ENCODE data around the gene PPP4R3A.

DNA sequence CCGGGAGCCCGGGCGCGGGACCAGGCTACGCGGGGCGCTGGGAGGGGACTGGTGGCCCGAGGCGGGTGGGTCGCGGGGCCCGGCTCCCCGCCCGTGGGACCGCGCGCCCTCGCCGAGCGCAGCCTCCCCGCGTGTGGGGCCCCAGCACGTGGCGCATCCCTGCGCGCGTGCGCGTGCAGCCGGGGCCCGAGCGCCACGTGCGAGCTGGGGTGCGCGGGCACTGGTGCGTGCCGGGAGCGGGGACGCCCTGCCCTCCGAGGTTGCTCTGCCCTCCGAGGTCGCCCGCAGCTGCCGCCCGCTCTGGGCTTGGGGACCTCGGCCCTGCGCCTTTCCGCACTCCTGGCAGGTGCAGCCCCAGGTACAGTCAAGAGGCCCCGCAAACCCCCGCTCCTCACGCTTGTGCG lies 92.1 kb downstream of the PPP4R3A start:
- TF ChIP-seq CTCF (IDR thresholded peaks at IDR 0.05) = no peak
- no peak for TF ChIP-seq ZFX (IDR thresholded peaks at IDR 0.05; ENCODE audit: borderline replicate concordance)

All from 22Rv1 (cell line).